ENCODE measurements around the gene UTS2B. TPM values are rescaled to one million over a fixed set of nuclear protein-coding genes. Genes with fewer than 3 reads are reported as not detected.

Gene UTS2B
- total RNA-seq, 4 donors from 2014 or later = 0.38 TPM; not detected in 3

- Histone ChIP-seq H3K36me3 (no peaks in the 10 kb centered on the region), H3K4me1 (peaks cover 0 to 76% (median 8%) of the 10 kb centered on the region in 3 donors), H3K27ac (no peak overlapping the region), H3K27me3 (no peaks in the 10 kb centered on the region), H3K9me3 (no peaks in the 10 kb centered on the region), H3K4me3 (no peak overlapping the region)
- intact Hi-C loops (cut with DNase I) = no loop called here
- TF ChIP-seq, protein P1, sequence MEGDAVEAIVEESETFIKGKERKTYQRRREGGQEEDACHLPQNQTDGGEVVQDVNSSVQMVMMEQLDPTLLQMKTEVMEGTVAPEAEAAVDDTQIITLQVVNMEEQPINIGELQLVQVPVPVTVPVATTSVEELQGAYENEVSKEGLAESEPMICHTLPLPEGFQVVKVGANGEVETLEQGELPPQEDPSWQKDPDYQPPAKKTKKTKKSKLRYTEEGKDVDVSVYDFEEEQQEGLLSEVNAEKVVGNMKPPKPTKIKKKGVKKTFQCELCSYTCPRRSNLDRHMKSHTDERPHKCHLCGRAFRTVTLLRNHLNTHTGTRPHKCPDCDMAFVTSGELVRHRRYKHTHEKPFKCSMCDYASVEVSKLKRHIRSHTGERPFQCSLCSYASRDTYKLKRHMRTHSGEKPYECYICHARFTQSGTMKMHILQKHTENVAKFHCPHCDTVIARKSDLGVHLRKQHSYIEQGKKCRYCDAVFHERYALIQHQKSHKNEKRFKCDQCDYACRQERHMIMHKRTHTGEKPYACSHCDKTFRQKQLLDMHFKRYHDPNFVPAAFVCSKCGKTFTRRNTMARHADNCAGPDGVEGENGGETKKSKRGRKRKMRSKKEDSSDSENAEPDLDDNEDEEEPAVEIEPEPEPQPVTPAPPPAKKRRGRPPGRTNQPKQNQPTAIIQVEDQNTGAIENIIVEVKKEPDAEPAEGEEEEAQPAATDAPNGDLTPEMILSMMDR (IDR thresholded peaks at IDR 0.05) = no peak
- no peak for TF ChIP-seq POLR2A (IDR thresholded peaks at IDR 0.05)
- DNase-seq = no peak
- WGBS, 2 donors = 73 to 74% methylated on average over 5 of the region's 5 CpGs
Observed at GRCh38 chr3:191345334-191345733, 15.0 kb upstream of the UTS2B start.

GRCh38 chr3:191343913-191344312, 13.6 kb upstream of the UTS2B start:
- Histone ChIP-seq H3K27me3 (no peaks in the 10 kb centered on the region), H3K9me3 (no peaks in the 10 kb centered on the region), H3K4me3 (no peak overlapping the region), H3K4me1 (peaks cover 0 to 79% (median 15%) of the 10 kb centered on the region in 3 donors), H3K27ac (no peak overlapping the region), H3K36me3 (no peaks in the 10 kb centered on the region)
- DNase-seq = no peak
- TF ChIP-seq POLR2A (IDR thresholded peaks at IDR 0.05) = no peak
- TF ChIP-seq, protein P1 (IDR thresholded peaks at IDR 0.05) = no peak
- intact Hi-C loops (cut with DNase I) = no loop called here
- 79 to 92% methylated on average over 5 of the region's 5 CpGs for WGBS, 2 donors

GRCh38 chr3:191343115-191343514, 12.8 kb upstream of the UTS2B start:
- no peak for DNase-seq
- Histone ChIP-seq H3K27ac (no peak overlapping the region), H3K4me3 (no peak overlapping the region), H3K36me3 (no peaks in the 10 kb centered on the region), H3K9me3 (no peaks in the 10 kb centered on the region), H3K27me3 (no peaks in the 10 kb centered on the region), H3K4me1 (peaks cover 0 to 80% (median 22%) of the 10 kb centered on the region in 3 donors)
- 73 to 82% methylated on average over 4 of the region's 4 CpGs for WGBS, 2 donors
- intact Hi-C loops (cut with DNase I) = no loop called here
- no peak for TF ChIP-seq POLR2A (IDR thresholded peaks at IDR 0.05)
- TF ChIP-seq, protein P1 (IDR thresholded peaks at IDR 0.05) = no peak

GRCh38 chr3:191342411-191342810, 12.1 kb upstream of the UTS2B start:
- H3K4me1 ChIP-seq = peaks cover 4 to 85% (median 29%) of the 10 kb centered on the region in 3 donors
- H3K36me3 ChIP-seq = no peaks in the 10 kb centered on the region

GRCh38 chr3:191342006-191342405, 11.7 kb upstream of the UTS2B start:
- no peaks in the 10 kb centered on the region for H3K36me3 ChIP-seq
- H3K4me3 ChIP-seq = no peak overlapping the region
- no peak for DNase-seq
- WGBS, 2 donors = 60 to 80% methylated on average over 2 of the region's 2 CpGs
- H3K4me1 ChIP-seq = peaks cover 5 to 89% (median 33%) of the 10 kb centered on the region in 3 donors
- no peaks in the 10 kb centered on the region for H3K27me3 ChIP-seq
- intact Hi-C loops (cut with DNase I) = no loop called here
- no peak overlapping the region for H3K27ac ChIP-seq
- no peaks in the 10 kb centered on the region for H3K9me3 ChIP-seq
- TF ChIP-seq, protein P1 (IDR thresholded peaks at IDR 0.05) = no peak
- no peak for TF ChIP-seq POLR2A (IDR thresholded peaks at IDR 0.05)

More at GRCh38 chr3:191342411-191342810, 12.1 kb upstream of the UTS2B start:
- no peaks in the 10 kb centered on the region for H3K27me3 ChIP-seq
- no peak for TF ChIP-seq POLR2A (IDR thresholded peaks at IDR 0.05)
- TF ChIP-seq, protein P1 (IDR thresholded peaks at IDR 0.05) = no peak
- no peak overlapping the region for H3K4me3 ChIP-seq
- DNase-seq = no peak
- intact Hi-C loops (cut with DNase I) = no loop called here
- H3K9me3 ChIP-seq = no peaks in the 10 kb centered on the region
- no peak overlapping the region for H3K27ac ChIP-seq
